A549 (cell line): ENCODE data around the gene STRADA. TPM values are rescaled to one million over a fixed set of nuclear protein-coding genes. Genes with fewer than 3 reads are reported as not detected.

Source experiments
- ATAC-seq, 2 experiments: fragments of 200-7000 bp in 1 of 2; fragments of >200 bp in 1 of 2; cut with Nextera tagmentation in 1 of 2; cut with Tn5 transposase in 1 of 2; 3 replicates each; pipeline versions ENCODE4 v1.8.0 to v1.9.1; 2018 to 2020; ENCODE audit warnings: mild to moderate bottlenecking in 1 of 2, moderate library complexity in 1 of 2
- CTCF ChIA-PET: fragments of 300-600 bp; sonication (Branson Sonifier 250); formaldehyde crosslinking; extraction: SDS; loops from one replicate; lab custom pipeline; 2021; ENCODE audit warnings: antibody characterized with exemption, inconsistent platforms; lab: Yijun Ruan, JAX
- POLR2A ChIA-PET: fragments of 350-600 bp; formaldehyde crosslinking; extraction: SDS; loops from one replicate; lab custom pipeline; 2021; ENCODE audit warnings: antibody characterized with exemption, inconsistent platforms; lab: Yijun Ruan, JAX
- DNase-seq, 2 experiments: peaks; one replicate each; pipeline versions ENCODE4 v3.0.0 to v3.0.0-alpha.2; 2011 to 2016; ENCODE audit warnings: low read depth in 1 of 2, low spot score in 1 of 2
- FAIRE-seq: peaks from 2 replicates; lab custom pipeline; 2011; peaks lifted over from hg19 to GRCh38; lab: Jason Lieb, UNC
- H3K27ac ChIP-seq, 2 experiments: fragments of >200 bp; sonication (Bioruptor Twin); formaldehyde crosslinking; 3 replicates each; pipeline ENCODE4 v1.5.1; 2016 to 2017
- H3K4me1 ChIP-seq: fragments of >200 bp; sonication (Bioruptor Twin); formaldehyde crosslinking; 3 replicates; pipeline ENCODE4 v1.6.1; 2016
- H3K4me2 ChIP-seq: fragments of >200 bp; sonication (Bioruptor Twin); formaldehyde crosslinking; 3 replicates; pipeline ENCODE4 v1.6.1; 2016
- H3K4me3 ChIP-seq: fragments of >200 bp; sonication (Bioruptor Twin); formaldehyde crosslinking; 3 replicates; pipeline ENCODE4 v1.5.1; 2016
- H3K9me3 ChIP-seq: fragments of >200 bp; sonication (Bioruptor Twin); formaldehyde crosslinking; 3 replicates; pipeline ENCODE4 v1.6.1; 2016
- BHLHE40 ChIP-seq: IDR thresholded peaks from 2 replicates; pipeline ENCODE4 v1.6.1; 2012; ENCODE audit warnings: low read depth, low read length, inconsistent platforms
- CBX2 ChIP-seq: fragments of 200-600 bp; sonication (generic); IDR thresholded peaks from 2 replicates; pipeline ENCODE4 v1.6.1; 2016; ENCODE audit warnings: low read depth, mild to moderate bottlenecking, borderline replicate concordance
- CBX8 ChIP-seq: fragments of 200-600 bp; sonication (generic); IDR thresholded peaks from 2 replicates; pipeline ENCODE4 v1.6.1; 2016
- CHD2 ChIP-seq: fragments of 150-350 bp; IDR thresholded peaks from 2 replicates; pipeline ENCODE4 v1.6.1; 2014; ENCODE audit warnings: low read length; ENCODE audit not compliant: partially characterized antibody
- CHD4 ChIP-seq: fragments of 200-600 bp; sonication (generic); IDR thresholded peaks from 2 replicates; pipeline ENCODE4 v1.6.1; 2016; ENCODE audit warnings: antibody characterized with exemption, mild to moderate bottlenecking, borderline replicate concordance
- ELK1 ChIP-seq: fragments of 150-350 bp; IDR thresholded peaks from 2 replicates; pipeline ENCODE4 v1.6.1; 2014; ENCODE audit warnings: low read depth, mild to moderate bottlenecking, low read length
- EP300 ChIP-seq, 2 experiments: fragments of >200 bp; sonication (Bioruptor Twin); formaldehyde crosslinking; IDR thresholded peaks; 2 replicates in 1 of 2; 3 replicates in 1 of 2; pipeline ENCODE4 v1.6.1; 2016 to 2017
- FOSL2 ChIP-seq, 2 experiments: fragments of 450-650 bp in 1 of 2; fragments of >200 bp in 1 of 2; sonication (Bioruptor Twin) in 1 of 2; formaldehyde crosslinking; IDR thresholded peaks; 2 replicates each; pipeline versions ENCODE4 v1.5.0 to v1.6.1; 2016 to 2020; ENCODE audit warnings: mild to moderate bottlenecking in 1 of 2, moderate library complexity in 1 of 2
- HEYL ChIP-seq: fragments of 250-450 bp; sonication (Bioruptor Pico); IDR thresholded peaks from 2 replicates; pipeline ENCODE4 v1.8.0; 2021; ENCODE audit warnings: mild to moderate bottlenecking, moderate library complexity
- JUNB ChIP-seq: fragments of >200 bp; sonication (Bioruptor Twin); formaldehyde crosslinking; IDR thresholded peaks from 2 replicates; pipeline ENCODE4 v1.6.1; 2016
- NFE2L2 ChIP-seq: fragments of 150-350 bp; conservative IDR thresholded peaks from 2 replicates; pipeline ENCODE4 v1.6.1; 2014; ENCODE audit warnings: low read length
- NPAS2 ChIP-seq: fragments of 250-450 bp; sonication (Bioruptor Pico); IDR thresholded peaks from 2 replicates; pipeline ENCODE4 v1.8.0; 2022; ENCODE audit warnings: mild to moderate bottlenecking, moderate library complexity, borderline replicate concordance
- RCOR1 ChIP-seq: fragments of 150-350 bp; IDR thresholded peaks from 2 replicates; pipeline ENCODE4 v1.6.1; 2014; ENCODE audit warnings: antibody characterized with exemption, low read length, low read depth
- RFX5 ChIP-seq: fragments of 450-650 bp; IDR thresholded peaks from 2 replicates; pipeline ENCODE4 v1.7.1; 2014; ENCODE audit warnings: antibody characterized with exemption, mild to moderate bottlenecking, moderate library complexity
- SREBF2 ChIP-seq: fragments of 450-650 bp; IDR thresholded peaks from 2 replicates; pipeline ENCODE4 v1.6.1; 2014; ENCODE audit warnings: mild to moderate bottlenecking, moderate library complexity
- ZFP36 ChIP-seq: fragments of 450-650 bp; IDR thresholded peaks from 2 replicates; pipeline ENCODE4 v1.6.1; 2014; ENCODE audit warnings: borderline replicate concordance; ENCODE audit not compliant: partially characterized antibody
- ZNF302 ChIP-seq: fragments of 250-450 bp; sonication (Bioruptor Pico); IDR thresholded peaks from 2 replicates; pipeline ENCODE4 v1.9.0; 2021; ENCODE audit warnings: inconsistent platforms, mild to moderate bottlenecking, moderate library complexity
- WGBS: methylation state at CpG from one replicate; pipeline ENCODE4 v1.1.6; 2017; ENCODE audit errors: missing lambda C conversion rate; 5-methylcytosine and 5-hydroxymethylcytosine counted together
- polyA plus RNA-seq, 4 experiments: library from polyadenylated mRNA; depleted of rRNA in 3 of 4; stranded (reverse); fragments of >200 nt; fragmentation: RNase III in 1 of 4; extraction: RNeasy Plus Mini Kit Qiagen cat#74134 plus additional on column Dnase treatment in 1 of 4; gene quantifications; 2 replicates in 3 of 4; 3 replicates in 1 of 4; pipeline ENCODE4 v1.2.3, GENCODE V29; 2011 to 2017
- TF ChIP-seq, protein P1 (sequence below): fragments of 250-450 bp; sonication (Bioruptor Pico); IDR thresholded peaks from 2 replicates; pipeline ENCODE4 v1.5.0; 2020; ENCODE audit warnings: low read depth, mild to moderate bottlenecking, moderate library complexity
- TF ChIP-seq, protein P2 (sequence below): fragments of 450-650 bp; IDR thresholded peaks from 2 replicates; pipeline ENCODE4 v1.6.1; 2014; ENCODE audit warnings: antibody characterized with exemption
- TF ChIP-seq, protein P3 (sequence below): IDR thresholded peaks from 2 replicates; pipeline ENCODE4 v1.6.1; 2012

The STRADA gene
- polyA plus RNA-seq, 2 of the 4 experiments (the other 2 are of a cell fraction): 30.3 to 33.0 TPM

DNA sequence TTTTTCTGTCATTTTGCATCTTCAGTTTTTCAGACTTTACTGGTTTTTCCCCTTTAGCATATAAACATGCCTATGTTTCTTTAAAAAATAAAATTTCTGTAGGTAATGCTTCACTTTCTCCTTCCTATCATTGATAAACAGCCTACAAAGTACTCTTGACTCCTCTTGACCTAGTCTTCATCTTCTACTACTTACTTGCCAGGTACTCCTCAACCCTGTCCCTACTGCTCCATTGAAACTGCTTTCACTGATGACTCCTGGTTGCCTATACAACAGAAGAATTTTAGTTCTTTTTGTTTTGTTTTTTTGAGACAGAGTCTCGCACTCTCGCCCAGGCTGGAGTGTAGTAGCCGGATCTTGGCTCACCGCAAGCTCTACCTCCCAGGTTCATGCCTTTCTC, 39.3 kb upstream of the STRADA start:
- Histone ChIP-seq H3K27ac (peak overlapping the region in 1 of 2 experiments; percentile 2; a peak in 1 of 6 replicates), H3K9me3 (no peaks in the 10 kb centered on the region), H3K4me3 (no peak overlapping the region), H3K4me1 (peaks cover 57% of the 10 kb centered on the region), H3K4me2 (peak overlapping the region; percentile 53)
- ChIA-PET POLR2A (interaction anchor here (1.3 kb wide), 1 partner anchor 39 kb away, joined by 3 read pairs; the partner anchor contains the start of gene STRADA), CTCF (interaction anchor here (0.6 to 1.3 kb wide), 5 partner anchors 11 to 1297 kb away, joined by 3 to 5 read pairs (median 3); no protein-coding TSS in a partner anchor)
- FAIRE-seq: no peak
- ATAC-seq: no peak
- no peak for DNase-seq
- no peak for TF ChIP-seq CHD2
- 92% methylated on average over 4 of the region's 4 CpGs for WGBS

DNA sequence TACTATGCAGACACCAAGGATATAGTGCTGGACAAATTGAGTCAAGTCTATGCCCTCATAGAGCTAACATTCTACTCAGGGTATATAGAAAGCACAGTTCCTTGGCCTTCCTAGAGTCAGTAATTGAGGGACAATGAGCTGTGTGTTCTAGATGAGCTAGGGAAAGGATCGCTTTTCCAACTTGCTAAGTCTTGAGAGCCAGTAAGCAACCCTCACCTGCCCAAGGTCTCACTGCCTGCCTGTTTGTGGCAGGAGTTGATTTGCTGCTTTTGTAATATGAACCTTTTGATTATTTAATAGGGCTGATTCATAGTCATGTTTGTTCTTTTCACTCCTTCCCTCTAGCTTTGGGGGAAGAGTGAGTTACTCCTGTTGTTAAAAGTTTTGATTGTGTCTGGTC, 38.9 kb upstream of the STRADA start:
- no peak for FAIRE-seq
- ChIA-PET CTCF (interaction anchor here (0.6 to 1.3 kb wide), 4 partner anchors 12 to 169 kb away, joined by 3 to 4 read pairs (median 3); no protein-coding TSS in a partner anchor), POLR2A (interaction anchor here (1.3 kb wide), 1 partner anchor 39 kb away, joined by 3 read pairs; the partner anchor contains the start of gene STRADA)
- H3K4me1 ChIP-seq: peaks cover 61% of the 10 kb centered on the region
- peak overlapping the region; percentile 53 for H3K4me2 ChIP-seq
- H3K27ac ChIP-seq: peak overlapping the region in 1 of 2 experiments; percentile 25; a peak in 1 of 6 replicates
- H3K4me3 ChIP-seq: no peak overlapping the region
- WGBS: 88% methylated on average over 1 of the region's 1 CpG
- H3K9me3 ChIP-seq: no peaks in the 10 kb centered on the region
- peak; percentile 43 to 51; a peak in 4 of 6 replicates for ATAC-seq
- TF ChIP-seq SREBF2: no peak
- no peak for TF ChIP-seq CHD2
- TF ChIP-seq RFX5: no peak
- DNase-seq: peak in 1 of 2 experiments; percentile 13

DNA sequence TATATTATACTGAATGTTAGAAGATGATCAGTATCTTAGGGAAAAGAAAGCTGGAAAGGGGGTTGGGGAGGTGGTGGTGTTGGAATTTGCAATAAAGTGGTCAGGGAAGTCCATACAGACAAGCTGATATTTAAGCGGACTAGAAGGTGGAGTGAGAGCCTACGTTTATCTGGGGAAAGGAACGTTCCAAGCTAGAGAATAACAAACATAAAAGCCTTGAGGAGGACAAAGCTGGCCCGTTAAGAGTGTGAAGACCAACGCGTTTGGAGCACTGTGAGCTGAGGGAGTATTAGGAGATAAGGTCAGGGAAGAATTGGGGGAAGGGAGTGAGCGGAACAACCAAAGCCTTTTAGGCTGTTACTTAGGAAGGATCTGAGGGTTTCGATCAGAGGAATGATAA, 33.8 kb upstream of the STRADA start:
- TF ChIP-seq JUNB (no peak), NPAS2 (no peak), FOSL2 (IDR thresholded peaks at IDR 0.05) (no peak), FOSL2 (CRISPR knock-in tag; IDR thresholded peaks at IDR 0.05) (no peak), ZFP36 (no peak), NFE2L2 (no peak), BHLHE40 (no peak), EP300 (IDR thresholded peaks at IDR 0.05) (no peak), HEYL (CRISPR knock-in tag) (no peak), CBX8 (no peak), ZNF302 (CRISPR knock-in tag) (no peak), CBX2 (no peak), CHD4 (no peak), RCOR1 (no peak), SREBF2 (no peak), ELK1 (no peak)
- TF ChIP-seq, protein P1, sequence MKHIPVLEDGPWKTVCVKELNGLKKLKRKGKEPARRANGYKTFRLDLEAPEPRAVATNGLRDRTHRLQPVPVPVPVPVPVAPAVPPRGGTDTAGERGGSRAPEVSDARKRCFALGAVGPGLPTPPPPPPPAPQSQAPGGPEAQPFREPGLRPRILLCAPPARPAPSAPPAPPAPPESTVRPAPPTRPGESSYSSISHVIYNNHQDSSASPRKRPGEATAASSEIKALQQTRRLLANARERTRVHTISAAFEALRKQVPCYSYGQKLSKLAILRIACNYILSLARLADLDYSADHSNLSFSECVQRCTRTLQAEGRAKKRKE (CRISPR knock-in tag): no peak
- TF ChIP-seq, protein P2, sequence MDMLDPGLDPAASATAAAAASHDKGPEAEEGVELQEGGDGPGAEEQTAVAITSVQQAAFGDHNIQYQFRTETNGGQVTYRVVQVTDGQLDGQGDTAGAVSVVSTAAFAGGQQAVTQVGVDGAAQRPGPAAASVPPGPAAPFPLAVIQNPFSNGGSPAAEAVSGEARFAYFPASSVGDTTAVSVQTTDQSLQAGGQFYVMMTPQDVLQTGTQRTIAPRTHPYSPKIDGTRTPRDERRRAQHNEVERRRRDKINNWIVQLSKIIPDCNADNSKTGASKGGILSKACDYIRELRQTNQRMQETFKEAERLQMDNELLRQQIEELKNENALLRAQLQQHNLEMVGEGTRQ: no peak
- TF ChIP-seq, protein P3, sequence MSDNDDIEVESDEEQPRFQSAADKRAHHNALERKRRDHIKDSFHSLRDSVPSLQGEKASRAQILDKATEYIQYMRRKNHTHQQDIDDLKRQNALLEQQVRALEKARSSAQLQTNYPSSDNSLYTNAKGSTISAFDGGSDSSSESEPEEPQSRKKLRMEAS: no peak
- DNase-seq (no peak), FAIRE-seq (no peak), ATAC-seq (no peak)
- Histone ChIP-seq H3K4me3 (peak overlapping the region; percentile 71), H3K9me3 (no peaks in the 10 kb centered on the region), H3K4me1 (peaks cover 45% of the 10 kb centered on the region), H3K27ac (peak overlapping the region; percentile 98 to 99), H3K4me2 (peak overlapping the region; percentile 89)
- ChIA-PET POLR2A (no interaction called here), CTCF (interaction anchor here (1.2 to 3.3 kb wide), 7 partner anchors 8 to 163 kb away, joined by 3 to 15 read pairs (median 6); no protein-coding TSS in a partner anchor)
- WGBS: 35% methylated on average over 8 of the region's 8 CpGs
